HepG2 (cell line): ENCODE results near the gene DST. TPM values are rescaled to one million over a fixed set of nuclear protein-coding genes. Genes with fewer than 3 reads are reported as not detected.

Source experiments
- AGO1 ChIP-seq: fragments of 200-400 bp; formaldehyde crosslinking; IDR thresholded peaks from 2 replicates; pipeline ENCODE4 v1.6.1; 2017; ENCODE audit warnings: mild to moderate bottlenecking, low read depth, low read length, moderate library complexity; ENCODE audit not compliant: poor library complexity, severe bottlenecking
- ESRRA ChIP-seq: sonication (generic); formaldehyde crosslinking; IDR thresholded peaks from 2 replicates; pipeline ENCODE4 v1.5.1; 2020; ENCODE audit warnings: mild to moderate bottlenecking, low read depth, missing genetic modification reagents
- MEIS2 ChIP-seq: sonication (generic); formaldehyde crosslinking; IDR thresholded peaks from 2 replicates; pipeline ENCODE4 v1.9.0; 2021; ENCODE audit warnings: mild to moderate bottlenecking, missing genetic modification reagents
- POLR2AphosphoS5 ChIP-seq: IDR thresholded peaks from 2 replicates; pipeline ENCODE4 v1.6.1; 2012; ENCODE audit warnings: low read depth, low read length
- PPARG ChIP-seq: conservative IDR thresholded peaks from 2 replicates; pipeline ENCODE4 v1.6.1; 2016; ENCODE audit warnings: missing biosample characterization, missing genetic modification reagents
- RAD21 ChIP-seq: fragments of 450-650 bp; formaldehyde crosslinking; IDR thresholded peaks from 2 replicates; pipeline ENCODE4 v1.5.0; 2020; ENCODE audit warnings: mild to moderate bottlenecking
- RBAK ChIP-seq: sonication (generic); formaldehyde crosslinking; IDR thresholded peaks from 2 replicates; pipeline ENCODE4 v1.5.1; 2020; ENCODE audit warnings: mild to moderate bottlenecking, missing genetic modification reagents
- REPIN1 ChIP-seq: sonication (generic); formaldehyde crosslinking; IDR thresholded peaks from 2 replicates; pipeline ENCODE4 v1.8.0; 2022; ENCODE audit warnings: missing genetic modification reagents, low read depth, mild to moderate bottlenecking, borderline replicate concordance
- RFX1 ChIP-seq: fragments of 450-650 bp; IDR thresholded peaks from 2 replicates; pipeline ENCODE4 v1.6.1; 2017
- SMYD3 ChIP-seq: sonication (generic); formaldehyde crosslinking; IDR thresholded peaks from 2 replicates; pipeline ENCODE4 v1.8.1; 2023; ENCODE audit warnings: mild to moderate bottlenecking, missing genetic modification reagents
- SNRNP70 ChIP-seq: fragments of 200-400 bp; formaldehyde crosslinking; IDR thresholded peaks from 2 replicates; pipeline ENCODE4 v1.6.1; 2017; ENCODE audit warnings: mild to moderate bottlenecking, low read depth, low read length, moderate library complexity
- STAT5B ChIP-seq: sonication (generic); formaldehyde crosslinking; IDR thresholded peaks from 2 replicates; pipeline ENCODE4 v1.4.0; 2020; ENCODE audit warnings: missing genetic modification reagents
- ZNF432 ChIP-seq: sonication (generic); formaldehyde crosslinking; IDR thresholded peaks from 2 replicates; pipeline ENCODE4 v1.5.0; 2020; ENCODE audit warnings: missing genetic modification reagents, mild to moderate bottlenecking, borderline replicate concordance
- ZNF550 ChIP-seq: sonication (generic); formaldehyde crosslinking; IDR thresholded peaks from 2 replicates; pipeline ENCODE4 v1.4.0; 2020; ENCODE audit warnings: mild to moderate bottlenecking, missing genetic modification reagents, borderline replicate concordance
- polyA plus RNA-seq, 8 experiments: library from polyadenylated mRNA; depleted of rRNA in 3 of 8; stranded (reverse) in 7 of 8; unstranded in 1 of 8; fragments of >200 nt; fragmentation: Illumina TruSeq in 4 of 8; extraction: Trizol in 4 of 8; gene quantifications; 2 replicates each; pipeline versions ENCODE4 v1.2.1 to v1.2.3, GENCODE V29; 2011 to 2016; ENCODE audit warnings: low read depth in 4 of 8, missing spikeins in 1 of 8, mixed read lengths in 1 of 8; ENCODE audit not compliant: insufficient read depth in 1 of 8
- total RNA-seq, 5 experiments: library from RNA; depleted of rRNA; stranded (reverse); fragments of >200 nt; fragmentation: Illumina TruSeq; extraction: Trizol; gene quantifications; 2 replicates each; pipeline ENCODE4 v1.2.3, GENCODE V29; 2016; ENCODE audit warnings: low read depth in 1 of 5
- TF ChIP-seq, protein P1 (sequence below), 2 experiments: IDR thresholded peaks; 2 replicates each; pipeline ENCODE4 v1.6.1; 2011 to 2012; ENCODE audit warnings: low read length in 2 of 2, borderline replicate concordance in 1 of 2, low read depth in 1 of 2, mild to moderate bottlenecking in 1 of 2, moderate library complexity in 1 of 2
- TF ChIP-seq, protein P2 (sequence below): sonication (generic); formaldehyde crosslinking; IDR thresholded peaks from 2 replicates; pipeline ENCODE4 v1.8.0; 2022; ENCODE audit warnings: missing genetic modification reagents, low read depth, mild to moderate bottlenecking, borderline replicate concordance
- TF ChIP-seq, protein P3 (sequence below): sonication (generic); formaldehyde crosslinking; IDR thresholded peaks from 2 replicates; pipeline ENCODE4 v1.8.1; 2023; ENCODE audit warnings: mild to moderate bottlenecking, missing genetic modification reagents
- TF ChIP-seq, protein P4 (sequence below): sonication (generic); formaldehyde crosslinking; IDR thresholded peaks from 2 replicates; pipeline ENCODE4 v1.5.1; 2020; ENCODE audit warnings: missing genetic modification reagents, mild to moderate bottlenecking, borderline replicate concordance
- TF ChIP-seq, protein P5 (sequence below): IDR thresholded peaks from 2 replicates; pipeline ENCODE4 v1.6.1; 2016; ENCODE audit warnings: missing compliant biosample characterization, missing genetic modification reagents, borderline replicate concordance

Gene DST
- total and polyA plus RNA-seq, 2 of the 13 experiments (the other 11 are each of a cell fraction or from before 2014, with no cell fraction given), result 64.4 to 89.0 TPM

DNA sequence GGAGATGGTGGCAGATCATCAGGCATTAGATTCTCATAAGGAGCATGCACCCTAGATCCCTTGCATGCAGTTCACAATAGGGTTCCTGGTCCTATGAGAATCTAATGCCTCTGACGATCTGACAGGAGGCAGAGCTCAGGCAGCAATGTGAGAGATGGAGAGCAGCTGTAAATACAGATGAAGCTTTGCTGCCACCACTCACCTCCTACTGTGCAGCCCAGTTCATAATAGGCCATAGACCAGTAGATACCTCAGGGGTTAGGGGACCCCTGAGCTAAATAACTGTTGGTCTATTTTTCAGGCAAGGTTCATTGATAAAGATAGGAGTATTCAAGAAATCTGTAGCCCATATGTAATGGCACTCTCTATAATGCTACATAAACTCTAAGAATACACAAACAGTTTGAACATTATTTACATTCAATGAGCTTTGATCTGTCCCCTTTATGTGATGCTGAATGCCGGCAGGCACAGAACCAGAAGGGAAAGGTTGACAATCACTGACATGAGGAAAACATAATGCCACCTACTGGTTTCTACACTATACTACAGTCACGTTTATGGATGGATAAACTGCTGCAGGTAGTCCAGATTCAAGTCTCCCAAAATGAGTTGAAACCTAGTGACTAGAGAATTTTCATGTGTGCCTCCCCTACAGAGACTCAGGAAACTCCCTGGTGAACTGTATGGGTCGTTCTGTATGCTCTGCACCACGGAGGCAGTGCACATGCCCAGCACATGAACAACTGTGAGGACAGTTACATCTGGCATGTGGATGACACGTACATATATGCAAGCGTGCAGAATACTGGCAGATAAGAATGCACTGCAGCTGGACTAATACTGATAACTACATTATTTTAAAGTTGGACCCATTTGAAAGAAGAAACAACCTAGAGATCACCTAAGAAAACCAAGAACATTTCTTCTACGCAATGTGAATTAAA lies 72.0 kb downstream of the DST start (continued):
- TF ChIP-seq, protein P1, sequence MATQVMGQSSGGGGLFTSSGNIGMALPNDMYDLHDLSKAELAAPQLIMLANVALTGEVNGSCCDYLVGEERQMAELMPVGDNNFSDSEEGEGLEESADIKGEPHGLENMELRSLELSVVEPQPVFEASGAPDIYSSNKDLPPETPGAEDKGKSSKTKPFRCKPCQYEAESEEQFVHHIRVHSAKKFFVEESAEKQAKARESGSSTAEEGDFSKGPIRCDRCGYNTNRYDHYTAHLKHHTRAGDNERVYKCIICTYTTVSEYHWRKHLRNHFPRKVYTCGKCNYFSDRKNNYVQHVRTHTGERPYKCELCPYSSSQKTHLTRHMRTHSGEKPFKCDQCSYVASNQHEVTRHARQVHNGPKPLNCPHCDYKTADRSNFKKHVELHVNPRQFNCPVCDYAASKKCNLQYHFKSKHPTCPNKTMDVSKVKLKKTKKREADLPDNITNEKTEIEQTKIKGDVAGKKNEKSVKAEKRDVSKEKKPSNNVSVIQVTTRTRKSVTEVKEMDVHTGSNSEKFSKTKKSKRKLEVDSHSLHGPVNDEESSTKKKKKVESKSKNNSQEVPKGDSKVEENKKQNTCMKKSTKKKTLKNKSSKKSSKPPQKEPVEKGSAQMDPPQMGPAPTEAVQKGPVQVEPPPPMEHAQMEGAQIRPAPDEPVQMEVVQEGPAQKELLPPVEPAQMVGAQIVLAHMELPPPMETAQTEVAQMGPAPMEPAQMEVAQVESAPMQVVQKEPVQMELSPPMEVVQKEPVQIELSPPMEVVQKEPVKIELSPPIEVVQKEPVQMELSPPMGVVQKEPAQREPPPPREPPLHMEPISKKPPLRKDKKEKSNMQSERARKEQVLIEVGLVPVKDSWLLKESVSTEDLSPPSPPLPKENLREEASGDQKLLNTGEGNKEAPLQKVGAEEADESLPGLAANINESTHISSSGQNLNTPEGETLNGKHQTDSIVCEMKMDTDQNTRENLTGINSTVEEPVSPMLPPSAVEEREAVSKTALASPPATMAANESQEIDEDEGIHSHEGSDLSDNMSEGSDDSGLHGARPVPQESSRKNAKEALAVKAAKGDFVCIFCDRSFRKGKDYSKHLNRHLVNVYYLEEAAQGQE (IDR thresholded peaks at IDR 0.05; ENCODE audit: borderline replicate concordance in 1 of 2, low read depth in 1 of 2, low read length in 2 of 2), result no peak
- TF ChIP-seq, protein P2, sequence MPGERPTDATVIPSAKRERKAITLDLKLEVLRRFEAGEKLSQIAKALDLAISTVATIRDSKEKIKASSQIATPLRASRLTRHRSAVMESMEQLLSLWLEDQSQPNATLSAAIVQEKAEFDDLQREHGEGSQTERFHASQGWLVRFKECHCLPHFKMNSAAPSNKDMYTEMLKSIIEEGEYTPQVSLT (CRISPR knock-in tag), result no peak
- no peak for TF ChIP-seq POLR2AphosphoS5
- TF ChIP-seq REPIN1, result no peak
- TF ChIP-seq ESRRA (CRISPR knock-in tag), result no peak
- TF ChIP-seq RBAK, result no peak
- TF ChIP-seq, protein P3, sequence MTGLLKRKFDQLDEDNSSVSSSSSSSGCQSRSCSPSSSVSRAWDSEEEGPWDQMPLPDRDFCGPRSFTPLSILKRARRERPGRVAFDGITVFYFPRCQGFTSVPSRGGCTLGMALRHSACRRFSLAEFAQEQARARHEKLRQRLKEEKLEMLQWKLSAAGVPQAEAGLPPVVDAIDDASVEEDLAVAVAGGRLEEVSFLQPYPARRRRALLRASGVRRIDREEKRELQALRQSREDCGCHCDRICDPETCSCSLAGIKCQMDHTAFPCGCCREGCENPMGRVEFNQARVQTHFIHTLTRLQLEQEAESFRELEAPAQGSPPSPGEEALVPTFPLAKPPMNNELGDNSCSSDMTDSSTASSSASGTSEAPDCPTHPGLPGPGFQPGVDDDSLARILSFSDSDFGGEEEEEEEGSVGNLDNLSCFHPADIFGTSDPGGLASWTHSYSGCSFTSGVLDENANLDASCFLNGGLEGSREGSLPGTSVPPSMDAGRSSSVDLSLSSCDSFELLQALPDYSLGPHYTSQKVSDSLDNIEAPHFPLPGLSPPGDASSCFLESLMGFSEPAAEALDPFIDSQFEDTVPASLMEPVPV (CRISPR knock-in tag), result no peak
- TF ChIP-seq PPARG, result no peak
- TF ChIP-seq SNRNP70, result no peak
- no peak for TF ChIP-seq SMYD3 (CRISPR knock-in tag)
- TF ChIP-seq RAD21 (CRISPR knock-in tag), result peak; percentile 42; the same call in 1 of the 2 replicates
- no peak for TF ChIP-seq ZNF432
- no peak for TF ChIP-seq RFX1
- TF ChIP-seq STAT5B (CRISPR knock-in tag), result no peak
- no peak for TF ChIP-seq ZNF550 (CRISPR knock-in tag)
- no peak for TF ChIP-seq MEIS2 (CRISPR knock-in tag)
- TF ChIP-seq, protein P4, sequence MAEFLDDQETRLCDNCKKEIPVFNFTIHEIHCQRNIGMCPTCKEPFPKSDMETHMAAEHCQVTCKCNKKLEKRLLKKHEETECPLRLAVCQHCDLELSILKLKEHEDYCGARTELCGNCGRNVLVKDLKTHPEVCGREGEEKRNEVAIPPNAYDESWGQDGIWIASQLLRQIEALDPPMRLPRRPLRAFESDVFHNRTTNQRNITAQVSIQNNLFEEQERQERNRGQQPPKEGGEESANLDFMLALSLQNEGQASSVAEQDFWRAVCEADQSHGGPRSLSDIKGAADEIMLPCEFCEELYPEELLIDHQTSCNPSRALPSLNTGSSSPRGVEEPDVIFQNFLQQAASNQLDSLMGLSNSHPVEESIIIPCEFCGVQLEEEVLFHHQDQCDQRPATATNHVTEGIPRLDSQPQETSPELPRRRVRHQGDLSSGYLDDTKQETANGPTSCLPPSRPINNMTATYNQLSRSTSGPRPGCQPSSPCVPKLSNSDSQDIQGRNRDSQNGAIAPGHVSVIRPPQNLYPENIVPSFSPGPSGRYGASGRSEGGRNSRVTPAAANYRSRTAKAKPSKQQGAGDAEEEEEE (CRISPR knock-in tag), result no peak
- no peak for TF ChIP-seq AGO1
- TF ChIP-seq, protein P5, sequence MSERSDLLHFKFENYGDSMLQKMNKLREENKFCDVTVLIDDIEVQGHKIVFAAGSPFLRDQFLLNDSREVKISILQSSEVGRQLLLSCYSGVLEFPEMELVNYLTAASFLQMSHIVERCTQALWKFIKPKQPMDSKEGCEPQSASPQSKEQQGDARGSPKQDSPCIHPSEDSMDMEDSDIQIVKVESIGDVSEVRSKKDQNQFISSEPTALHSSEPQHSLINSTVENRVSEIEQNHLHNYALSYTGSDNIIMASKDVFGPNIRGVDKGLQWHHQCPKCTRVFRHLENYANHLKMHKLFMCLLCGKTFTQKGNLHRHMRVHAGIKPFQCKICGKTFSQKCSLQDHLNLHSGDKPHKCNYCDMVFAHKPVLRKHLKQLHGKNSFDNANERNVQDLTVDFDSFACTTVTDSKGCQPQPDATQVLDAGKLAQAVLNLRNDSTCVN, result no peak
